Neural cell (in vitro differentiated cells): ENCODE data around the gene ESR2. TPM values are rescaled to one million over a fixed set of nuclear protein-coding genes. Genes with fewer than 3 reads are reported as not detected.

Experiments
- H2AFZ ChIP-seq: fragments of 200-600, 300-800 bp; sonication (generic), shearing (Covaris generic); 2 replicates; pipeline ENCODE4 v1.6.0; 2014; ENCODE audit warnings: low read depth, mild to moderate bottlenecking, antibody characterized with exemption, low read length, moderate library complexity
- H3F3A ChIP-seq: fragments of 200-600 bp; shearing (Covaris generic); 2 replicates; pipeline ENCODE4 v1.6.1; 2016; ENCODE audit warnings: mild to moderate bottlenecking, moderate library complexity, mixed read lengths, antibody characterized with exemption, low read length; ENCODE audit not compliant: insufficient read depth, poor library complexity, severe bottlenecking
- H3K27ac ChIP-seq: fragments of 200-600, 300-800 bp; sonication (generic), shearing (Covaris generic); 2 replicates; pipeline ENCODE4 v1.5.1; 2014; ENCODE audit warnings: mild to moderate bottlenecking, low read length, moderate library complexity
- H3K27me3 ChIP-seq: fragments of 300-800, 200-600 bp; sonication (generic), shearing (Covaris generic); 2 replicates; pipeline ENCODE4 v1.6.0; 2014; ENCODE audit warnings: mild to moderate bottlenecking, low read depth, low read length, moderate library complexity; ENCODE audit not compliant: insufficient read depth
- H3K36me3 ChIP-seq: fragments of 300-800, 200-600 bp; sonication (generic), shearing (Covaris generic); 2 replicates; pipeline ENCODE4 v1.5.1; 2014; ENCODE audit warnings: mild to moderate bottlenecking, antibody characterized with exemption, low read length, moderate library complexity; ENCODE audit not compliant: insufficient read depth
- H3K4me2 ChIP-seq: fragments of 300-800, 200-600 bp; sonication (generic), shearing (Covaris generic); 2 replicates; pipeline ENCODE4 v1.6.0; 2014; ENCODE audit warnings: mild to moderate bottlenecking, low read length
- H3K4me3 ChIP-seq: fragments of 300-800, 200-600 bp; sonication (generic), shearing (Covaris generic); 2 replicates; pipeline ENCODE4 v1.5.1; 2014; ENCODE audit warnings: mild to moderate bottlenecking, low read length, moderate library complexity
- H3K79me2 ChIP-seq: fragments of 200-600 bp; shearing (Covaris generic); replicated peaks from 2 replicates; pipeline ENCODE4 v1.6.0; 2014; ENCODE audit warnings: mild to moderate bottlenecking, low read length, moderate library complexity; ENCODE audit not compliant: insufficient read depth
- H3K9ac ChIP-seq: fragments of 300-800, 200-600 bp; sonication (generic), shearing (Covaris generic); 2 replicates; pipeline ENCODE4 v1.6.1; 2016; ENCODE audit warnings: mild to moderate bottlenecking, low read length, mixed read lengths
- H3K9me2 ChIP-seq: fragments of 200-600 bp; shearing (Covaris generic); 2 replicates; pipeline ENCODE4 v1.6.1; 2016; ENCODE audit warnings: mild to moderate bottlenecking, low read length, mixed read lengths; ENCODE audit not compliant: insufficient read depth
- H3K9me3 ChIP-seq: fragments of 200-600, 300-800 bp; sonication (generic), shearing (Covaris generic); 2 replicates; pipeline ENCODE4 v1.6.1; 2016; ENCODE audit warnings: mild to moderate bottlenecking, mixed run types, low read length, moderate library complexity, mixed read lengths
- H4K20me1 ChIP-seq: fragments of 200-600 bp; shearing (Covaris generic); 2 replicates; pipeline ENCODE4 v1.6.1; 2016; ENCODE audit warnings: mild to moderate bottlenecking, mixed run types; ENCODE audit not compliant: insufficient read depth
- CTCF ChIP-seq: fragments of 450-650 bp; IDR thresholded peaks from 2 replicates; pipeline ENCODE4 v1.5.1; 2014; ENCODE audit warnings: antibody characterized with exemption, mild to moderate bottlenecking, moderate library complexity; ENCODE audit not compliant: poor library complexity, severe bottlenecking
- EP300 ChIP-seq: fragments of 450-650 bp; conservative IDR thresholded peaks from 2 replicates; pipeline ENCODE4 v1.6.1; 2014; ENCODE audit warnings: antibody characterized with exemption, mild to moderate bottlenecking, moderate library complexity; ENCODE audit not compliant: poor library complexity, severe bottlenecking
- EZH2 ChIP-seq: fragments of 200-600, 300-800 bp; shearing (Covaris generic), sonication (generic); IDR thresholded peaks from 2 replicates; pipeline ENCODE4 v1.6.1; 2014; ENCODE audit warnings: antibody characterized with exemption, low read length, borderline replicate concordance, mild to moderate bottlenecking; ENCODE audit not compliant: insufficient read depth, poor library complexity, severe bottlenecking
- MXI1 ChIP-seq: fragments of 450-650 bp; conservative IDR thresholded peaks from 2 replicates; pipeline ENCODE4 v1.6.1; 2014; ENCODE audit warnings: antibody characterized with exemption, mild to moderate bottlenecking; ENCODE audit not compliant: poor library complexity, severe bottlenecking
- POLR2AphosphoS5 ChIP-seq: IDR thresholded peaks from 2 replicates; pipeline ENCODE4 v1.6.1; 2012
- RAD21 ChIP-seq: fragments of 450-650 bp; conservative IDR thresholded peaks from 2 replicates; pipeline ENCODE4 v1.6.1; 2014; ENCODE audit warnings: antibody characterized with exemption, mild to moderate bottlenecking, moderate library complexity
- REST ChIP-seq: IDR thresholded peaks from 2 replicates; pipeline ENCODE4 v1.6.1; 2012; ENCODE audit warnings: borderline replicate concordance
- SMC3 ChIP-seq: fragments of 450-650 bp; conservative IDR thresholded peaks from 2 replicates; pipeline ENCODE4 v1.6.1; 2014; ENCODE audit warnings: antibody characterized with exemption, mild to moderate bottlenecking, moderate library complexity; ENCODE audit not compliant: poor library complexity
- TAF1 ChIP-seq: IDR thresholded peaks from 2 replicates; pipeline ENCODE4 v1.6.1; 2012; ENCODE audit warnings: low read depth
- polyA plus RNA-seq: library from polyadenylated mRNA; depleted of rRNA; stranded (reverse); fragments of >200 nt; gene quantifications from 2 replicates; pipeline ENCODE4 v1.2.3, GENCODE V29; 2014

The ESR2 gene
- polyA plus RNA-seq, 1 donor from 2014 or later: 0.35 TPM

- H3K9me3 ChIP-seq: no peaks in the 10 kb centered on the region
- H3F3A ChIP-seq: no peaks in the 10 kb centered on the region
- TF ChIP-seq REST (no peak), CTCF (no peak), MXI1 (no peak), EP300 (no peak), RAD21 (no peak), SMC3 (no peak), POLR2AphosphoS5 (no peak), EZH2 (no peak)
- no peak overlapping the region for H3K4me2 ChIP-seq
- H3K9me2 ChIP-seq: no peaks in the 10 kb centered on the region
- H3K27me3 ChIP-seq: no peaks in the 10 kb centered on the region
- H4K20me1 ChIP-seq: no peaks in the 10 kb centered on the region
- H3K9ac ChIP-seq: no peak overlapping the region
- H3K27ac ChIP-seq: no peak overlapping the region
- H3K4me3 ChIP-seq: no peak overlapping the region
- no peaks in the 10 kb centered on the region for H3K79me2 ChIP-seq
- H3K36me3 ChIP-seq: no peaks in the 10 kb centered on the region
- H2AFZ ChIP-seq: no peak overlapping the region
Observed at GRCh38 chr14:64092338-64092737, 201.8 kb downstream of the ESR2 start.

GRCh38 chr14:64091217-64091616 is 203.0 kb downstream of the ESR2 start:
- Histone ChIP-seq H3K9ac (no peak overlapping the region), H3K9me2 (no peaks in the 10 kb centered on the region), H3K36me3 (no peaks in the 10 kb centered on the region), H3K4me2 (no peak overlapping the region), H3K79me2 (no peaks in the 10 kb centered on the region), H4K20me1 (no peaks in the 10 kb centered on the region), H3K9me3 (no peaks in the 10 kb centered on the region), H3K27me3 (no peaks in the 10 kb centered on the region), H2AFZ (no peak overlapping the region), H3K27ac (no peak overlapping the region), H3F3A (no peaks in the 10 kb centered on the region), H3K4me3 (no peak overlapping the region)
- TF ChIP-seq REST: no peak
- TF ChIP-seq SMC3: no peak
- TF ChIP-seq RAD21: no peak
- TF ChIP-seq POLR2AphosphoS5: no peak
- TF ChIP-seq TAF1: no peak
- TF ChIP-seq CTCF: no peak
- no peak for TF ChIP-seq EZH2
- TF ChIP-seq MXI1: no peak
- TF ChIP-seq EP300: no peak
